H1 (cell line): Measurements from ENCODE around the gene UBE2I. TPM values are rescaled to one million over a fixed set of nuclear protein-coding genes. Genes with fewer than 3 reads are reported as not detected.

ENCODE experiments used
- ATF3 ChIP-seq: IDR thresholded peaks from 2 replicates; pipeline ENCODE4 v1.6.1; 2011; ENCODE audit warnings: low read depth, mild to moderate bottlenecking, low read length; ENCODE audit not compliant: insufficient read depth
- BACH1 ChIP-seq: IDR thresholded peaks from 2 replicates; pipeline ENCODE4 v1.6.1; 2012; ENCODE audit warnings: low read length, improper control_type of control experiment
- BCL11A ChIP-seq, 2 experiments: IDR thresholded peaks; one replicate each; pipeline ENCODE4 v1.6.1; 2011; ENCODE audit warnings: low read depth in 2 of 2, low read length in 2 of 2, mild to moderate bottlenecking in 2 of 2
- CBX8 ChIP-seq: fragments of 300-800, 300-1000 bp; sonication (generic); IDR thresholded peaks from 2 replicates; pipeline ENCODE4 v1.7.1; 2016; ENCODE audit warnings: low read depth, low read length, borderline replicate concordance
- EP300 ChIP-seq, 2 experiments: IDR thresholded peaks; 1 replicate in 1 of 2; 2 replicates in 1 of 2; pipeline ENCODE4 v1.6.1; 2011 to 2012; ENCODE audit warnings: low read depth in 2 of 2, low read length in 2 of 2, mild to moderate bottlenecking in 2 of 2, borderline replicate concordance in 1 of 2, inconsistent platforms in 1 of 2, moderate library complexity in 1 of 2
- GTF2F1 ChIP-seq: IDR thresholded peaks from 2 replicates; pipeline ENCODE4 v1.6.1; 2012; ENCODE audit warnings: low read depth, low read length, improper control_type of control experiment, borderline replicate concordance
- YY1 ChIP-seq: IDR thresholded peaks from 2 replicates; pipeline ENCODE4 v1.6.1; 2011; ENCODE audit warnings: low read depth, mild to moderate bottlenecking, low read length
- polyA plus RNA-seq, 7 experiments: library from polyadenylated mRNA; depleted of rRNA in 3 of 7; stranded (reverse) in 5 of 7; unstranded in 2 of 7; fragments of >200 nt in 5 of 7; fragments of 200-250 nt in 2 of 7; gene quantifications; 1 replicate in 5 of 7; 2 replicates in 1 of 7; 4 replicates in 1 of 7; pipeline versions ENCODE4 v1.2.1 to v1.2.3, GENCODE V29; 2011 to 2013; ENCODE audit warnings: missing spikeins in 2 of 7, mixed read lengths in 2 of 7
- total RNA-seq: library from RNA; stranded (reverse); fragmentation: NEBNext Ultra II Directional; extraction: Animal tissue kit (Norgen Biotek cat#: 25700); gene quantifications from 2 replicates; pipeline ENCODE4 v1.2.1, GENCODE V29; 2021

The UBE2I gene
- total and polyA plus RNA-seq, 2 of the 8 experiments (the other 6 are each of a cell fraction or from before 2014, with no cell fraction given): 148 to 268 TPM

DNA sequence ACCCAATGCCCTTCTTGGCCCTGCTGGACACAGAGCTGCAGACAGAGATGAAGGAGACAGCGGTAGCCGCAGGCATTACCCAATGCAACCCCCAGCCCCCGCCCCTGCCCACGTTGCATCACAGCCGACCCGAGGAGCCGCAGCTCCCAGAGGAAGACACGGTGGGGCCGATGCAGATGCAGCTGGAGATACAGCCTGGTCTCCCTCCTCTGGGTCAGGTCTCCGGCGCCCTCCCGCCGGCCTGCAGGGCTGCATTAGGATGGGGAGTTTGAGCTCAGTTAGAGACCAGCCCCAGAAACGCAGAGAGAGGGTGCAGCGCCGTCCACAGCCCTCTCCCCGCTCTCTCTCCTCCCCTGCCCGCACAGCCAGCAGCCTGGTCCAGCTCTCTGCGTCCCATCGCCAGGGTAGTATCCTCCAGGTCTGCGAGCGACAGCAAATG lies 19.4 kb upstream of the UBE2I start (continued):
- TF ChIP-seq EP300 (IDR thresholded peaks at IDR 0.05; ENCODE audit: borderline replicate concordance in 1 of 2, low read depth in 2 of 2, low read length in 2 of 2): no peak
- no peak for TF ChIP-seq ATF3
- TF ChIP-seq GTF2F1: no peak
- TF ChIP-seq BACH1: no peak
- TF ChIP-seq YY1: no peak
- no peak for TF ChIP-seq CBX8
- TF ChIP-seq BCL11A (IDR thresholded peaks at IDR 0.05; ENCODE audit: low read depth in 2 of 2, low read length in 2 of 2): no peak
